Skin epidermis (tissue), 12 donors: ENCODE results near the gene FAM131B.

Experiments used
- H3K27ac ChIP-seq, 21 experiments: fragments of 200-600 bp; sonication (generic) in 11 of 21; one replicate each; pipeline ENCODE4 v1.5.0; 2020; ENCODE audit warnings: mild to moderate bottlenecking in 3 of 21, inconsistent platforms in 2 of 21, moderate library complexity in 2 of 21
- H3K4me3 ChIP-seq, 7 experiments: fragments of 200-600 bp; sonication (generic) in 2 of 7; one replicate each; pipeline ENCODE4 v1.5.0; 2020; ENCODE audit warnings: inconsistent platforms in 2 of 7, mild to moderate bottlenecking in 2 of 7, moderate library complexity in 1 of 7

Gene FAM131B

DNA sequence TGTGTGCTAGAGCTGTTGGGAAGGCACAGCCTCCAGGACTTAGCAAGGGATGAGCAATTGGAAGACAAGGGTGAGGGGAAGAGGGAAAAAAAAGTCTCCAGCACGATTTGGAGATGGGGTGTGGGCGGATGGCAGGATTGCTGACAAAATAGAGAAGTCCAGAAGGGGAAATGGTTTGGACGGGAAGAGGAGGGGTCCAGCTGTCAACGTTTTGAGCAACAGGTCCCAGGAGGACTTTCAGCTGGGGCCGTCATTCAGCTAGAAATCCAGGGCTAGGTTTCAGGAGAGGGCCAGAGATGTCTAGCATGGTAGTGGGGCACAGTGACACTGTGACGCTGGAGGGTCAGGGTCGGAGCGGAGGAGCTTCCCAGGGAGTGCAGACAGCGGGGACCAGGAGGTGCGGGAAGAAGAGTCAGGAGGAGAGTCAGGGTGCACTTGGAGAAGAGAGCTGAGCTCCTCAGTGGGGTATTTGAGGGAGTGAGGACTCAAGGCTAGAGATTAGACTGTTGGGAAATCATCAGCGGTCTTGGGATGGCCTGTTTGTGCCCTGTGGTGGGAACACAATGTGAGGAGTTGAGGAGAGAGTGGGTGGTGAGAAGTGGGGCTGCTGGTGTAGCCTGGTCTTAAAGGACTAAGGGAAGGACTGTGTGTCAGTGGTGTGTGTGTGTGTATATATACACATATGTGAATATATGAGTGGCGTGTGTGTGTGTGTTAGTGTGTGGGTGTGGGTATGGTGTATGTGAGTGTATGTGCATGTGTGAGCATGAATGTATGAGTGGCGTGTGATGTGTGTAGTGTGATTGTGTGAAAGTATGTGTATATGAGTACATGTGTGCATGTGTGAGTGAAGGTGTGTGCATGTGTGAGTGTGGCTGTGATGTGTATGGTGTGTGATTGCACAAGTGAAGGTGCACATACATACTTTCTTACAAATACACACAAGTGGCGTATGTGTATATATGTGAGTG lies 22.4 kb upstream of the FAM131B start:
- Histone ChIP-seq H3K4me3 (peak overlapping the region in 4 of 7 experiments; percentile 7 to 98 (median 42)), H3K27ac (peak overlapping the region in 14 of 21 experiments; percentile 13 to 100 (median 39))

DNA sequence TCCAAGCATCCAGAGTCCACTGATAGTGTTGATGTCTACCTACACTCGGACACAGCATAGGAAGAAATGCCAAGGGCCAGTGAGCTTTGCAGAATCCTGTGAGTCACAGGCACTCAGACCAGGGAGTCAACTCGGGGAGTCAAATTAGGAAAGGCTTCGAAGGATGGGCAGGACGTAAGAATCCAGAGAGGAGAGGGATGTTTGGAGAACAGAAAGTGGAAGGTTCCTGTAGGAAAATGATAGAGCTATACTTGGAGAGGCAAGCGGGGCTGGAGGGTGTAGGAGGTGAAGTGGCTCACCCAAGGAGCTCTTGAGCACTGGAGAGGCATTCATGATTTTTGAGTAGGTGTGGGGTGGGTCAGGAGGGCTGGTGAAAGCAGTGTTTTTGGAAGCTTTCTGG lies 21.6 kb upstream of the FAM131B start:
- peak overlapping the region in 4 of 7 experiments; percentile 7 to 98 (median 42) for H3K4me3 ChIP-seq
- peak overlapping the region in 13 of 21 experiments; percentile 13 to 100 (median 55) for H3K27ac ChIP-seq

DNA sequence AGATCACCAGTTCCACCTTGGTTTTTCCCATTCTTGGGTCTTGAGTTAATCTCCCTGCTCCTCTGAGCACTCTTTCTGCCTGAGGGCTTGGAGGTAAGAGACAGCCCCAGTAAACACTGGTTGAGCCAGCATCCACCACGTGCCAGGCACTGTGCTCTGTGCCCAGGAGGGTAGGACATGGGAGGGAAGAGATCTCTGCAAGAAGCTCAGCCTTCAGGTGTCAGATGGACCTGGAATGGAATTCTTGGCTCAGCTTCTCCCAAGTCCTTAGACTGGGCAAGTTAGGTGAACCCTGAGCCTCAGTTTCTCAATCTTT lies 21.1 kb upstream of the FAM131B start:
- Histone ChIP-seq H3K4me3 (peak overlapping the region in 3 of 7 experiments; percentile 75 to 98 (median 91)), H3K27ac (peak overlapping the region in 17 of 21 experiments; percentile 13 to 100 (median 97))

DNA sequence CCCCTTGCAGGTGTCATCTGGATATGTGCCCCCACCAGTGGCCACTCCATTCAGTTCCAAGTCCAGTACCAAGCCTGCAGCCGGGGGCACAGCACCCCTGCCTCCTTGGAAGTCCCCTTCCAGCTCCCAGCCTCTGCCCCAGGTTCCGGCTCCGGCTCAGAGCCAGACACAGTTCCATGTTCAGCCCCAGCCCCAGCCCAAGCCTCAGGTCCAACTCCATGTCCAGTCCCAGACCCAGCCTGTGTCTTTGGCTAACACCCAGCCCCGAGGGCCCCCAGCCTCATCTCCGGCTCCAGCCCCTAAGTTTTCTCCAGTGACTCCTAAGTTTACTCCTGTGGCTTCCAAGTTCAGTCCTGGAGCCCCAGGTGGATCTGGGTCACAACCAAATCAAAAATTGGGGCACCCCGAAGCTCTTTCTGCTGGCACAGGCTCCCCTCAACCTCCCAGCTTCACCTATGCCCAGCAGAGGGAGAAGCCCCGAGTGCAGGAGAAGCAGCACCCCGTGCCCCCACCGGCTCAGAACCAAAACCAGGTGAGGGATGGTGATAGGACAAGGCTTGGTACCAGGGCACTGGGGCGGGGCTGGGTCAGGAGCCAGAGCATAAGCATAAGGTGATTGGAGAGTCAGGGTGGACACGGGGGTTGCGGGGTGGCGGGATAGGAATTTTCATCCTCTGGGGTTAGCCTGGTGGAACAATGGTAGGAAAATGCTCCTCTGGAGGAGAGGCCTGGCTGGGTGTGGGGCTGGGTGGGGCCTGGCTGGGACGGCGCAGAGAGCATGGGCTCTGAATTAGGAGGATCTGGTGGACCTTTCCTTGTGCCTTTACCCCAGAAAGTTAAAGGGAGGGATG lies 20.5 kb upstream of the FAM131B start:
- Histone ChIP-seq H3K27ac (peak overlapping the region in 19 of 21 experiments; percentile 91 to 100 (median 98)), H3K4me3 (peak overlapping the region; percentile 62 to 98 (median 91))

DNA sequence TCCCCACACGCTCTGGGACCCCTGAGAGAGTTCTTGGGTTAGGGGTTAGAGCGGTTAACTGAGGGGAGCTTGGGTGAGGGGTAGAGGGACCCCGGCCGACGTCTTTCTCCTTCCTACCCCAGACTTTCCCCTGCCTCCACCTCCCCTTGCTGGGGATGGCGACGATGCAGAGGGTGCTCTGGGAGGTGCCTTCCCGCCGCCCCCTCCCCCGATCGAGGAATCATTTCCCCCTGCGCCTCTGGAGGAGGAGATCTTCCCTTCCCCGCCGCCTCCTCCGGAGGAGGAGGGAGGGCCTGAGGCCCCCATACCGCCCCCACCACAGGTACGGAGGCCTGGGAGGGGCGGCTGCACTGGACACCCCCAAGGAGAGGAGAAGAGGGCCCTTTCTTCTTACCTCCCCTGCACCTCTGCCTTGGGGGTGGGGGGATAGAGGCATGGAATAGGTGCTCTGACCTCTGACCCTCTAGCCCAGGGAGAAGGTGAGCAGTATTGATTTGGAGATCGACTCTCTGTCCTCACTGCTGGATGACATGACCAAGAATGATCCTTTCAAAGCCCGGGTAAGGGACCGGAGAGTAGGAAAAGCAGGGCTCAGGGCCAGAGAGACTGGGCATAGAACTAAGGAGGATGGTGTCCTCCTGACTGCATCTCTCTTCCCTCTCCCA lies 19.7 kb upstream of the FAM131B start:
- Histone ChIP-seq H3K27ac (peak overlapping the region; percentile 91 to 100 (median 98)), H3K4me3 (peak overlapping the region; percentile 62 to 98 (median 91))

DNA sequence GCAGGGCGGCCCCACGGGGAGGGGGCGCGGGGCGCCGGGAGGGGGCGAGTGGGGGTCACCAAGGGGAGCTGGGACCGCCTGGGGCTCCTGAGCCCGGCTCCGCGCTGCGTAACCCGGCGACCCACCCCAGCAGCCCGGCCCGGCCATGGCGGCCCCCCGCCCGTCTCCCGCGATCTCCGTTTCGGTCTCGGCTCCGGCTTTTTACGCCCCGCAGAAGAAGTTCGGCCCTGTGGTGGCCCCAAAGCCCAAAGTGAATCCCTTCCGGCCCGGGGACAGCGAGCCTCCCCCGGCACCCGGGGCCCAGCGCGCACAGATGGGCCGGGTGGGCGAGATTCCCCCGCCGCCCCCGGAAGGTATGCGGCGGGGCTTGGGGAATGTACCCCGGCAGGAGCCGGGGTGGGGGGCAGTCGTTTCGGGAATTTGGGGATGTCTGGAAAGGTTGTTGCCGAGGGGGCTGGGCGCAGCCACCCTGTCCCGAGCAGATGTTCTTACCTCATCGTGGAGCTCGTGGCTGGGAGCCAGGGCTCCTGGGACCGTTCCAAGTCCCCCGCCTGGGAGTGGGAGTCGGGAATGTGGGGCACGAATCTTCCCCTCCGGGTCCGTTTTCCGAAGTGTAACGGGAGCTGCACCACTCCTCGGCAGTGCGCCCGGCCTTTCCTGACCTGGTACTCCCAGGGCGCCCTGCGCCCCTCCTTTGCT lies 19.1 kb upstream of the FAM131B start:
- Histone ChIP-seq H3K4me3 (peak overlapping the region; percentile 62 to 98 (median 91)), H3K27ac (peak overlapping the region; percentile 91 to 100 (median 98))

DNA sequence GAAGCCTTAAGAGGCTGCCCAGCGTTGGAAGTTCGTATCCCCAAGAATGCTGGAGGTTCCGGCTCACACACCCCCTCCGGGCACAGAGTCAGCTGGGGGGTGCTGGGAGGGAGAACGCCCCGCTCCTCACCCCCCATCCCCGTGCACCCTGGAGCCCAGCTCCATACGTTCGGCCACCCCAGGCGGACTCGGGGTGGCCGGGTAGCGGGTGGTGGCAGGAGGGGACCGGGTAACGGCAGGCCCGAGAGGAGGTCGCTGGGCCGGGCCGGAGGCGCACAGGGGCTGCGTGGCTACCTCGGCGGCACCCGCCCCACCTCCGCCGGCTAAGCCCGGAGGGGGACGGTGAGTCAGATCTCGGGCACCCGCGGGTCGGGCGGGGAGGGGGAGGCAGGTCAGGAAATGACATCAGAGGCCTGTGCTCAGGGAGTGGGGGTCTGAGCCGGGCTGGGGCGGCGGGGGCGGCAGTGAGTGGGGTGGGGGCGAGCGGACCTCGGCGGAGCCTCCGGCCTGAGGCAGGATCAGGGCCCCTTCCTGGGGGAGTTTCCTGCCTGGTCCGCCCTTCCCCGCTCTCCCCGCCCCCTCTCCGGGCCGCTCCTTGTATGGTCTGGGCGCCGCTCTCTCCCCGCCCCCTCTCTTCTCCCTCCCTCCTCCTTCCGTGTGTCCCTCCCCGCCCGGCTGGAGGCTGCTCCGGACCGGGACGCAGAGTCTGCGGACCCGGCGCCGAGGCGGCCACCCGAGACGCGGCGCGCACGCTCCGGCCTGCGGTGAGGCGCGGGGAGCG lies 18.3 kb upstream of the FAM131B start, which contains the start of gene ZYX:
ZYX (plus strand) TSS at position 700 of the 781 bp plus-strand sequence. CDS start 227 bp downstream, outside the sequence.
- H3K27ac ChIP-seq: peak within 1 kb of the TSS; percentile 91 to 100 (median 98)
- peak within 1 kb of the TSS; percentile 62 to 98 (median 91) for H3K4me3 ChIP-seq

DNA sequence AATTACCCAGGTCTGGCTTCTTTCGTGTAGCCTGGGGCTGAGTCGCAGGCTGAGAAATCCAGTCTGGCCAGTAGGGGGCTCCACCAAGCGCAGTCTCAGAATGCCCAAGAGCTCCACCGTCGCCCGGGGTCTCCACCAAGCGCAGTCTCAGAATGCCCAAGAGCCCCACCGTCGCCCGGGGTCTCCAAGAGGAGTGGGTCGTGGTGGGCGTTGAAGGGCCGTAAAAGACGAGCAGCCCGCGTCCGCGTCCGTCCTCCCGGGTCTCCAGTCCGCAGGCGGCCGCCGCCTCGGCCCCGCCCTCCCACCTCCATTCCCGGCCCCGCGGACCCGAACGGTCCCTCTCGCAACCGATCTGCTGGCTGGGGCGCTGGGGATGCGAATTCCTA lies 17.7 kb upstream of the FAM131B start:
- H3K4me3 ChIP-seq: peak overlapping the region; percentile 62 to 98 (median 91)
- H3K27ac ChIP-seq: peak overlapping the region; percentile 91 to 100 (median 98)

DNA sequence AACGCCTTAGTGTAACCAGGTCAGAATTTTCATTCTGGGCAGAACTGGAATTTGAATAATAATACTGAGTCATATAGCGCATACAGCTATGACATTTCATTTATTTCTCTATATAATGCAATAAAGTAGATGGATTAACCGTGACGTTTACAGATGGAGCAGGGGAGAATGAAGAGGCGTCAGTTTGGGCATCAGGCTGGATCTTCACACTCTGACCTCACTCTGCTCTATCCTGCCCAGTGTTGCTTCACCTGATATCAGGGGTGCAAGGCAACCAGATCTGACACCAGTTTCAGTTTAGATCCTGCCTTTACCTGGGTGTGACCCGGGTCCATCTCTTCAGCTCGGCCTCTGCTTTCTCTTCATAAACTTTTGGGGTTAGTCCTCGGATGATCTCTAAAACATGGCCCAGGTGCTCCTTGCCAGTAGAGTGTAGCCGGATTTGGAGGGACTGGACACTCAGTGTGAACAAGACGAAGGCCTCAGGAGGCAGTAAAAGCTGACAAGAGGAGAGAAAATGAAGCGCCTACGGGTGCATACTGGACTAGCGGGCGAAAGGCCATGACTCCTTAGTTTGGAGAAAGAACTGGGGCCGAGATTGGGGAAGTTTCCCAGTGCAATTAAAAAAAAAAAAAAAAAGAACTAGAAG lies 17.2 kb upstream of the FAM131B start:
- H3K27ac ChIP-seq: peak overlapping the region; percentile 32 to 100 (median 98)
- H3K4me3 ChIP-seq: peak overlapping the region; percentile 62 to 98 (median 91)

DNA sequence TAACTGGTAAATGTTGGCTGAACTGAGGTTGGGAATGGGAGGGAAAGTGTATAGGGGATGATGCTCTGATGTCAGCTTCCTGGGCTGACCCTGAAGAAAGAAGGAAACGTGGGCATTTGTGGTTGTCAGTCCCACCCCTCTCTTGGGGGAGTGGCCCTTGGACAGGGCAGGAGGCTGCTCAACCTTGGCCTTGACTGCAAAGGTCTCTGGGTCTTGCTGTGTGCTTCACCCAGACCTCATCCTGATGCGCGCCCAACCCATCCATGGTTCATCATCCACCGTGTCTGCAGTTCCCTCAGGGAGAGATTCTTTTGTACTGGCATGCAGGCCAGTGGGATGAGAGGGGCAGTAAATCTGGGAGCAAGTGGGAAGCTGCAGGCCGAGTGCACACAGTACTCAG lies 13.9 kb upstream of the FAM131B start:
- Histone ChIP-seq H3K27ac (peak overlapping the region in 8 of 21 experiments; percentile 71 to 93 (median 81)), H3K4me3 (no peak overlapping the region)

DNA sequence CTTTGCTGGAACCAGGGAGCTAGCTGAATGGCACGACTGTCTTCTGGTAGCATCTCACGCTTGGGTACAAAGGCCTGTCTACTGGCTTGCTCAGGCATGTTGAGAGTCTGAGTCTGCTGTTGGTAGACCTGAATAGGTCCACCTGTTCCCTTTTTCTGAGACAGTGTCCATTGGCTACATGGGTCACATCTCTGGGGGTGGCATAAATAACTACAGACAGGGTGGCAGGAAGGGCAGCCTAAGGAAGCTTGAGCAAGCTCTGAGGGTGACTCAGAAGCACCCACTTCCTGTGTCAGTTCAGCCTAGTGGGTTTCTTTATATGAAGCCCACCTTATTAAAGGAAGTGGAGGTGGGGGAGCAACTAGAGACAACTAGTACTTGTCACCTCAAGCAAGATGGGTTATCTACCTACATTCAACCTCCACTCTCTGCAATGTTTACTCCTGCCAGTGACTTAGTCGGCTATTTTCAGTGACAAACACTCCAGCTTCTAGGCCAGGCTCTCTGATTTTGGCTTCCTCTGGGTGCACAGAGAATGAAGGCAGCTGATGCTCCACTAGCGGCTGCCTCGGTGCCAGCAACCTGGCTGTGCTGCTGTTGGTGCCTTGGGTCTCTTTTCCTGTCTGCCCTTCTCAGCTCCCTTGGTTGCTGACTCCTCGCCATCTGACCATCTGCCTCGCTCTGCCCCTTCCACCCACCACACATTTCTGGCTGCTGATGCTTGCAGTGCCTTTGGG lies 13.0 kb upstream of the FAM131B start:
- H3K4me3 ChIP-seq: no peak overlapping the region
- H3K27ac ChIP-seq: peak overlapping the region in 16 of 21 experiments; percentile 7 to 93 (median 71)

DNA sequence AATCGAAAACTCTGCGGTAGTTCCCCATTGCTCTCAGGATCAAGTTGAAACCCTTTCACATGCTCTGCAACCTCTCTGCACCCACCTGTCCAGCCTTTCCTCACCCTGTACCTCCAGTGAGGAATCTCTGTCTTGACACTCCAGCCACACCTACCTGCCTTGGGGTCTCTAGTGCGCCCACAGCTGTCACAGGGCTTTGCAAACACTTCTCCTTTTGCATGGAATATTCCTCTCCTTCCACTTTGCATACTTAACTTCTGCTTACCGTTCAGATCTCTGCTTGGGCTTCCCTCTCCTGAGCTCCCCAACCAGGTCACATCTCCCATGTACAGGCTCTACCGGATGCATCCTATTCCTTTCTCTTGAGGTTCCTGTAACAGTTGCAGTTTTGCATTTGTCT lies 12.0 kb upstream of the FAM131B start:
- Histone ChIP-seq H3K27ac (peak overlapping the region in 10 of 21 experiments; percentile 0 to 93 (median 78)), H3K4me3 (no peak overlapping the region)

DNA sequence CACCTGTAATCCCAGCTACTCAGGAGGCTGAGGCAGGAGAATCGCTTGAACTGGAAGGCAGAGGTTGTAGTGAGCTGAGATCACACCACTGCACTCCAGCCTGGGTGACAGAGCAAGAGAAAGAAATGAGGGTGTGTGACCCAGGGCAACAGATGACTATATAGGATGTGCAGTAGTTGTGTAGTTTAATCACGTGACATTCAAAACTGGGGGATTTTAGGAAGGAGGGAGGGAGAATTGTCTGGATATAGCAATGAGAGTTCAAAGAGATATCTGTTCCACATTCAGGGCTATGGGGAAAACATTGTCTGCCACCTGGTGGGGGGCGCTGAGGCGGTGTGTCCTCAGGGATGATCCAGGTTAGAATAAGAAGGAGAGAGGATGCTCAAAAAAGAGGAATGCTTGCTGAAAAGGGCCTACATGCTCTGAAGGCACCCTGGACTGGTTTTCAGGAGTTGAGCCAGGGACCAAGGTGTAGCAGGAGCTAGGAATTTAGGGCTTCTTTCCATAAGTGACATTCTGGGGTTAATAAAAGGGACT lies 10.8 kb upstream of the FAM131B start:
- Histone ChIP-seq H3K27ac (peak overlapping the region in 2 of 21 experiments; percentile 41 to 93), H3K4me3 (no peak overlapping the region)

DNA sequence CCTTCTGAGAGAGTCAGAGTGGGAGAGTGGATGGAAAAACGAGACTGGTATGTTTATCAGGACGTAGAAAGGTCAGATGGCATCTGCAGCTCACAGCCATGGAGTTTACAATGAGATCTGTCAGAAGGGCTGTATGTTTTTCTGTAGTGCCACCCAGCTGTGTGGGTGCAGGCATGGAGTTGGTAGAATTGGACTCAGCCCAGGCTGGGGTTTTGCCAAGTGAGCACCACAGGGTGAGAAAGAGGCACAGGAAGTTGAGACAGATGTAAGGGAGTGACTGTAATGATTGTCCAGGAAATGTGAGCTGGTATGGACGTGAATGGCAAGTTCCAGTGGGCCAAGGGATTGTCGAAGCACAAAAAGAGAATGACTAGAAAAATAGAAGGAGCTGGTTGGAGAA lies 9.6 kb upstream of the FAM131B start:
- H3K4me3 ChIP-seq: no peak overlapping the region
- H3K27ac ChIP-seq: peak overlapping the region in 2 of 21 experiments; percentile 39 to 54

DNA sequence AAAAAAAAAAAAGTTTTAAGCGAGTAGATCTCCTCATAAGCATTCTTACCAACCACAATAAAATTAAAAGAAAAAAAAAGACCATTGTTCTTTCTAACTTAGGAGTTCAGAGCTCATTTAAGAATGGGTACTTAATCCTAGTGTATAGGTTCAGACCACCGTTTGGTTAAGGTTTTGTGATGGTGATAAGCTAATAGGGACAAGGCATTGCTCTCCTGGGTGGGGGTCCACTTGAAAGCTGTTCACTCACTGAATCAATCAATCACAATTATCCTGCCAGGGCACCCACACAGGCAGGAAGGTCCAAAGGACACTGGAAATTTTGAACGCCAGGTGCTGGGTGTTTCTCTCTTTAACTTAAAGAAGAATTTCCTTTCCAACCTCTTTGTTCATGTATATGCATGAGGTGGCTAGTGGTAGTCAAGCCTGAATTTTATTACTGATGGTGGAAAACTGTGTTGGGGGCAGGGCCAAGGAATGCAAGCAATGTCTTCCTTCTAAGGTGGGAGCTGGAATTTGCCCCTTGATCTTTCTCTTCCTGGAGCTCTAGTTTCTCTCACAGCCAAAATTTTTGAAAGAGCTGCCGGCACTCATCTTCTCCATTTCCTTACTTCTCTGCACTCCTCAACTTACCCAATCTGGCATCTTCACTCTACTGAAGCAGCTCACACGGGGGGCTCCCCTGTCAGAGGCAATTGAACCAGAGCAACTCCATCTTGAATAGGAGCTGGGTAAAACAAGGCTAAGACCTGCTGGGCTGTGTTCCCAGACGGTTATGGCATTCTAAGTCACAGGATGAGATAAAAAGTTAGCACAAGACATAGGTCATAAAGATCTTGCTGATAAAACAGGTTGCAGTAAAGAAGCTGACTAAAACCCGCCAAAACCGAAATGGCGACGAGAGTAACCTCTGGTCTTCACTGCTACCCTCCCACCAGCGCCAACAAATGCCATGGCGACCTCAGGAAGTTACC lies 7.5 kb upstream of the FAM131B start:
- H3K27ac ChIP-seq: no peak overlapping the region
- no peak overlapping the region for H3K4me3 ChIP-seq
